HepG2 (cell line): ENCODE measurements around the gene ZC2HC1B. TPM values are rescaled to one million over a fixed set of nuclear protein-coding genes. Genes with fewer than 3 reads are reported as not detected.

ENCODE experiments used
- ATAC-seq: fragments of 200-7000 bp; cut with Tn5 transposase; 3 replicates; pipeline ENCODE4 v1.9.1; 2020; ENCODE audit warnings: mild to moderate bottlenecking, moderate library complexity
- BruUV-seq: library from RNA; stranded (reverse); fragments of 400-500 nt; replicated peaks from 2 replicates; lab custom pipeline; 2021; lab: Mats Ljungman, UMichigan
- CTCF ChIA-PET: fragments of 300-600 bp; formaldehyde crosslinking; extraction: SDS; loops from one replicate; lab custom pipeline; 2021; ENCODE audit warnings: low total read pairs, inconsistent platforms, low intra/inter-chr PET ratio; lab: Yijun Ruan, JAX
- POLR2A ChIA-PET: fragments of 350-600 bp; sonication (Branson Sonifier 250); formaldehyde crosslinking; loops from one replicate; lab custom pipeline; 2020; ENCODE audit warnings: antibody characterized with exemption, inconsistent platforms; lab: Yijun Ruan, JAX
- DNase-seq: peaks from one replicate; pipeline ENCODE4 v3.0.0-alpha.2; 2015; ENCODE audit warnings: low spot score
- FAIRE-seq: peaks from 3 replicates; lab custom pipeline; 2011; peaks lifted over from hg19 to GRCh38; lab: Jason Lieb, UNC
- H2AFZ ChIP-seq: one replicate; pipeline ENCODE4 v1.6.1; 2011; ENCODE audit warnings: low read length, inconsistent platforms
- H3K27ac ChIP-seq: fragments of 300-600 bp; 3 replicates; pipeline ENCODE4 v1.8.0; 2011; ENCODE audit warnings: mixed run types, mild to moderate bottlenecking, mixed read lengths, low read length, inconsistent platforms; ENCODE audit not compliant: insufficient read depth; ENCODE audit errors: extremely low read length
- H3K27me3 ChIP-seq, 2 experiments: fragments of 200-600 bp in 1 of 2; 2 replicates in 1 of 2; 3 replicates in 1 of 2; pipeline versions ENCODE4 v1.6.0 to v1.8.0; 2011; ENCODE audit warnings: low read length in 2 of 2, mild to moderate bottlenecking in 2 of 2, moderate library complexity in 2 of 2, inconsistent platforms in 1 of 2; ENCODE audit not compliant: insufficient read depth in 2 of 2, control insufficient read depth in 1 of 2
- H3K36me3 ChIP-seq, 2 experiments: fragments of 200-600 bp in 1 of 2; replicated peaks in 1 of 2; 2 replicates in 1 of 2; 3 replicates in 1 of 2; pipeline versions ENCODE4 v1.5.1 to v1.8.0; 2011; ENCODE audit warnings: low read length in 2 of 2, inconsistent platforms in 1 of 2; ENCODE audit not compliant: insufficient read depth in 2 of 2, control insufficient read depth in 1 of 2
- H3K4me1 ChIP-seq: 2 replicates; pipeline ENCODE4 v1.5.1; 2012; ENCODE audit warnings: low read length, inconsistent platforms; ENCODE audit not compliant: insufficient read depth
- H3K4me2 ChIP-seq: 2 replicates; pipeline ENCODE4 v1.6.0; 2011; ENCODE audit warnings: low read depth, low read length, inconsistent platforms
- H3K4me3 ChIP-seq, 3 experiments: fragments of 200-600 bp in 1 of 3; sonication (generic), shearing (Covaris generic) in 1 of 3; replicated peaks in 1 of 3; 2 replicates each; pipeline ENCODE4 v1.5.1; 2011 to 2016; ENCODE audit warnings: low read length in 3 of 3, inconsistent platforms in 2 of 3, low read depth in 2 of 3, mild to moderate bottlenecking in 2 of 3, control low read depth in 1 of 3, mixed read lengths in 1 of 3; ENCODE audit not compliant: insufficient read depth in 1 of 3
- H3K79me2 ChIP-seq: one replicate; pipeline ENCODE4 v1.6.1; 2011; ENCODE audit warnings: low read length, inconsistent platforms; ENCODE audit not compliant: insufficient read depth
- H3K9ac ChIP-seq: 2 replicates; pipeline ENCODE4 v1.6.0; 2011; ENCODE audit warnings: mild to moderate bottlenecking, low read depth, low read length, inconsistent platforms; ENCODE audit not compliant: insufficient read depth
- H3K9me3 ChIP-seq: 2 replicates; pipeline ENCODE4 v1.5.1; 2012; ENCODE audit warnings: mild to moderate bottlenecking, low read length
- H4K20me1 ChIP-seq: 2 replicates; pipeline ENCODE4 v1.6.0; 2011; ENCODE audit warnings: inconsistent platforms, mild to moderate bottlenecking, low read length, moderate library complexity; ENCODE audit not compliant: insufficient read depth
- BRCA1 ChIP-seq: sonication (generic); formaldehyde crosslinking; IDR thresholded peaks from 2 replicates; pipeline ENCODE4 v1.4.0; 2020; ENCODE audit warnings: missing genetic modification reagents
- DR1 ChIP-seq: sonication (generic); formaldehyde crosslinking; IDR thresholded peaks from 2 replicates; pipeline ENCODE4 v1.8.0; 2021; ENCODE audit warnings: mild to moderate bottlenecking, missing genetic modification reagents, inconsistent platforms
- FOXO1 ChIP-seq: sonication (generic); formaldehyde crosslinking; IDR thresholded peaks from 2 replicates; pipeline ENCODE4 v1.4.0; 2020; ENCODE audit warnings: missing genetic modification reagents
- JUND ChIP-seq: sonication (generic); formaldehyde crosslinking; IDR thresholded peaks from 2 replicates; pipeline ENCODE4 v1.8.0; 2022; ENCODE audit warnings: mild to moderate bottlenecking, missing genetic modification reagents
- KLF6 ChIP-seq: IDR thresholded peaks from 2 replicates; pipeline ENCODE4 v1.8.0; 2016; ENCODE audit warnings: missing biosample characterization, missing genetic modification reagents
- LBX2 ChIP-seq: sonication (generic); formaldehyde crosslinking; IDR thresholded peaks from 2 replicates; pipeline ENCODE4 v1.5.0; 2020; ENCODE audit warnings: missing genetic modification reagents, mild to moderate bottlenecking, borderline replicate concordance
- NFKB2 ChIP-seq: sonication (generic); formaldehyde crosslinking; IDR thresholded peaks from 2 replicates; pipeline ENCODE4 v1.4.0; 2020; ENCODE audit warnings: missing genetic modification reagents, borderline replicate concordance
- TSC22D2 ChIP-seq: sonication (generic); formaldehyde crosslinking; IDR thresholded peaks from 2 replicates; pipeline ENCODE4 v1.5.1; 2020; ENCODE audit warnings: missing genetic modification reagents, mild to moderate bottlenecking, borderline replicate concordance
- ZKSCAN8 ChIP-seq: IDR thresholded peaks from 2 replicates; pipeline ENCODE4 v1.6.1; 2016; ENCODE audit warnings: borderline replicate concordance, missing genetic modification reagents, missing compliant biosample characterization
- ZNF280B ChIP-seq: sonication (generic); formaldehyde crosslinking; IDR thresholded peaks from 2 replicates; pipeline ENCODE4 v1.5.0; 2020; ENCODE audit warnings: missing genetic modification reagents, mild to moderate bottlenecking, borderline replicate concordance
- ZNF407 ChIP-seq: sonication (generic); formaldehyde crosslinking; IDR thresholded peaks from one replicate; pipeline ENCODE4 v1.5.1; 2020; ENCODE audit warnings: mild to moderate bottlenecking, missing genetic modification reagents; ENCODE audit errors: not compliant biosample characterization
- ZSCAN25 ChIP-seq: sonication (generic); formaldehyde crosslinking; IDR thresholded peaks from 2 replicates; pipeline ENCODE4 v1.8.0; 2022; ENCODE audit warnings: mild to moderate bottlenecking, missing genetic modification reagents
- WGBS: methylation state at CpG from one replicate; pipeline ENCODE4 v1.1.6; 2017; ENCODE audit warnings: low lambda C conversion rate; 5-methylcytosine and 5-hydroxymethylcytosine counted together
- in situ Hi-C: cut with HindIII; loops from 2 replicates; pipeline ENCODE4 v1.10.0; 2017; ENCODE audit warnings: low pct_unique_long_range_greater_than_20kb; ENCODE audit not compliant: extremely low pct_ligation_motif_present
- intact Hi-C: fragments of 100-400 bp; cut with micrococcal nuclease; formaldehyde crosslinking; loops from one replicate; pipeline ENCODE4 v1.10.0; 2022; ENCODE audit not compliant: unreplicated experiment
- polyA plus RNA-seq, 8 experiments: library from polyadenylated mRNA; depleted of rRNA in 3 of 8; stranded (reverse) in 7 of 8; unstranded in 1 of 8; fragments of >200 nt; fragmentation: Illumina TruSeq in 4 of 8; extraction: Trizol in 4 of 8; gene quantifications; 2 replicates each; pipeline versions ENCODE4 v1.2.1 to v1.2.3, GENCODE V29; 2011 to 2016; ENCODE audit warnings: low read depth in 4 of 8, missing spikeins in 1 of 8, mixed read lengths in 1 of 8; ENCODE audit not compliant: insufficient read depth in 1 of 8
- total RNA-seq, 5 experiments: library from RNA; depleted of rRNA; stranded (reverse); fragments of >200 nt; fragmentation: Illumina TruSeq; extraction: Trizol; gene quantifications; 2 replicates each; pipeline ENCODE4 v1.2.3, GENCODE V29; 2016; ENCODE audit warnings: low read depth in 1 of 5
- TF ChIP-seq, protein P1 (sequence below): IDR thresholded peaks from 2 replicates; pipeline ENCODE4 v1.6.1; 2016; ENCODE audit warnings: missing compliant biosample characterization, missing genetic modification reagents, borderline replicate concordance

The ZC2HC1B gene
- total and polyA plus RNA-seq, 2 of the 13 experiments (the other 11 are each of a cell fraction or from before 2014, with no cell fraction given) = not detected

DNA sequence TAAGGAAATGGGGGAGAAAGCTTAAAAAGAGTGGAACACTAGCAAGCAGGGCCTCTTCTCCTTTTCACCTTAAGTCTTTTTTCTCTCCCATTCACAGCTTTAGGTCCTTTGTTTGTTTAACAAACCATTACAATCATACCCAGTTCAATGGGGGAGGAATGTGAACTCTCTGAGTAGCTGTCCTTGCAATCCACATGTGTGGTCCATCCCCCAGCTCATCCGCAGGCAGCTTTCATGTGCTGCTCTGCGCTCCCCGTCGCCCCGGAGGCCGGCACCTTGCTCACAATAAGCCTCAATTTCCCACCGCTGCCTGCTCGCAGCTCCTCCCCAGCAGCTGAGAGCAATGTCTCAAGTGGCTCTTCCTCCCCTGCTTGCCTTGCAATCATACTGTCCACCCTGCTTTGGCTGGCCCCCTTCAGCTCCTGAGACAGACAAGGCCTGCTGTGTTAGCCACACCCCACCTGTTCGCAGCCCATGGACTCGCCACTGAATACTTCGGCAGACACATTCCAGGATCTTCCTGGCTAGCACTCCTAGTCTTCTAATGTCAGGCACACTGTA, 94.6 kb downstream of the ZC2HC1B start:
- Histone ChIP-seq H3K9ac (no peak overlapping the region), H3K4me2 (no peak overlapping the region), H4K20me1 (no peaks in the 10 kb centered on the region), H3K4me1 (no peaks in the 10 kb centered on the region), H3K9me3 (no peaks in the 10 kb centered on the region), H3K79me2 (no peaks in the 10 kb centered on the region), H3K27ac (no peak overlapping the region), H2AFZ (no peak overlapping the region), H3K36me3 (no peaks in the 10 kb centered on the region), H3K27me3 (no peaks in the 10 kb centered on the region), H3K4me3 (no peak overlapping the region)
- no peak for TF ChIP-seq FOXO1 (CRISPR knock-in tag)
- TF ChIP-seq NFKB2 (CRISPR knock-in tag) = no peak
- TF ChIP-seq, protein P1, sequence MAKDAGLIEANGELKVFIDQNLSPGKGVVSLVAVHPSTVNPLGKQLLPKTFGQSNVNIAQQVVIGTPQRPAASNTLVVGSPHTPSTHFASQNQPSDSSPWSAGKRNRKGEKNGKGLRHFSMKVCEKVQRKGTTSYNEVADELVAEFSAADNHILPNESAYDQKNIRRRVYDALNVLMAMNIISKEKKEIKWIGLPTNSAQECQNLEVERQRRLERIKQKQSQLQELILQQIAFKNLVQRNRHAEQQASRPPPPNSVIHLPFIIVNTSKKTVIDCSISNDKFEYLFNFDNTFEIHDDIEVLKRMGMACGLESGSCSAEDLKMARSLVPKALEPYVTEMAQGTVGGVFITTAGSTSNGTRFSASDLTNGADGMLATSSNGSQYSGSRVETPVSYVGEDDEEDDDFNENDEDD (CRISPR knock-in tag) = no peak
- TF ChIP-seq TSC22D2 (CRISPR knock-in tag) = no peak
- TF ChIP-seq ZKSCAN8 (CRISPR knock-in tag) = no peak
- no peak for TF ChIP-seq BRCA1
- no peak for TF ChIP-seq KLF6 (CRISPR knock-in tag)
- TF ChIP-seq ZSCAN25 = no peak
- no peak for TF ChIP-seq ZNF407
- no peak for TF ChIP-seq LBX2
- TF ChIP-seq DR1 (CRISPR knock-in tag) = no peak
- no peak for TF ChIP-seq JUND (CRISPR knock-in tag)
- TF ChIP-seq ZNF280B = no peak
- ChIA-PET CTCF (no interaction called here), POLR2A (no interaction called here)
- in situ Hi-C loops = no loop called here
- ATAC-seq (peak; percentile 61), FAIRE-seq (no peak), DNase-seq (peak; percentile 33)
- intact Hi-C loops = no loop called here
- BruUV-seq = no TSS peak
- WGBS = 72% methylated on average over 11 of the region's 11 CpGs
